WTC11 (cell line): ENCODE measurements around the gene ICE2.

ENCODE experiments used
- CTCF ChIP-seq: fragments of 200-600 bp; IDR thresholded peaks from 2 replicates; pipeline ENCODE4 v1.8.0; 2022; ENCODE audit warnings: antibody characterized with exemption
- ZNF121 ChIP-seq: sonication (generic); formaldehyde crosslinking; IDR thresholded peaks from 2 replicates; pipeline ENCODE4 v1.8.0; 2023; ENCODE audit warnings: missing genetic modification reagents
- TF ChIP-seq, protein P1 (sequence below): sonication (generic); formaldehyde crosslinking; IDR thresholded peaks from 2 replicates; pipeline ENCODE4 v1.8.0; 2022; ENCODE audit warnings: mild to moderate bottlenecking, missing genetic modification reagents

DNA sequence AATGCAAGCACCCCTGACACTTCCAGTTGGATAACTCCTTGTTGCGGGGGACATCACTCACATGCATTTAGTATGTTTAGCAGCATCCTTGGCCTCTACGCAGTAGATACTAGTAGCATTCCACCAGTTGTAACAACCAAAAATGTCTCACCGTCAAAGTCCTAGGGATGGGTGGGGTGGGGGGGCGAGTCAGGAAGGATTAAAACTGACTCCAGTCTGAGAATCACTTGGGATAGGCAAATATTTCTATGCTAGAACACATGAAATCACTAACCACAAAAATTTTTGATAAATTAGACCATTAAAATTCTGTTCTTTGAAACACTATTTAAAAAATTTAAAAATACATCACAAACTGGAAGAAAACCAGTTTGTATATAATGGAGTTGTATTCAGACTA is 18.0 kb downstream of the ICE2 start:
- TF ChIP-seq CTCF (no peak), ZNF121 (CRISPR knock-in tag) (no peak)
- TF ChIP-seq, protein P1, sequence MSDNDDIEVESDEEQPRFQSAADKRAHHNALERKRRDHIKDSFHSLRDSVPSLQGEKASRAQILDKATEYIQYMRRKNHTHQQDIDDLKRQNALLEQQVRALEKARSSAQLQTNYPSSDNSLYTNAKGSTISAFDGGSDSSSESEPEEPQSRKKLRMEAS (CRISPR knock-in tag), result no peak
